ENCODE measurements around the gene WDR47.
"Not testable (repeated sequence)": the region's sequence is repeated elsewhere in the genome, so short reads cannot be mapped to it uniquely, and the experiment has no call there.

WDR47 gene

DNA sequence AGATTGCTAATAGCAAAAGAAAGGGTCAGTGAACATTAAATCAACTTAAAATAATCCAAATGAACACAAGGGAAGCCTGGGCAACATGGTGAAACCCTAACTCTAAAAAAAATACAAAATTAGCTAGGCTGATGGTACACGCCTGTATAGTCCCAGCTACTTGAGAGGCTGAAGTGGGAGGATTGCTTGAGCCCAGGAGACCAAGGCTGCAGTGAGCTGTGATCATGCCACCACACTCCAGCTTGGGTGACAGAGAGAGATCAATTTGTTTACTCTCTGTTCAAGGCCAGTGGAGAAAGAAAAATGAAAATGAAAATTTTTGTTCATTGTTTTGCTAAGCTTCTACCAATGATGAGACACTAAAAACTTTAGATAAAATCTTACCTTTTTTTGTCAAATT is 24.8 kb downstream of the WDR47 start:
- no peak for DNase-seq (ENCODE audit: low read depth)
- TF ChIP-seq, protein P1, sequence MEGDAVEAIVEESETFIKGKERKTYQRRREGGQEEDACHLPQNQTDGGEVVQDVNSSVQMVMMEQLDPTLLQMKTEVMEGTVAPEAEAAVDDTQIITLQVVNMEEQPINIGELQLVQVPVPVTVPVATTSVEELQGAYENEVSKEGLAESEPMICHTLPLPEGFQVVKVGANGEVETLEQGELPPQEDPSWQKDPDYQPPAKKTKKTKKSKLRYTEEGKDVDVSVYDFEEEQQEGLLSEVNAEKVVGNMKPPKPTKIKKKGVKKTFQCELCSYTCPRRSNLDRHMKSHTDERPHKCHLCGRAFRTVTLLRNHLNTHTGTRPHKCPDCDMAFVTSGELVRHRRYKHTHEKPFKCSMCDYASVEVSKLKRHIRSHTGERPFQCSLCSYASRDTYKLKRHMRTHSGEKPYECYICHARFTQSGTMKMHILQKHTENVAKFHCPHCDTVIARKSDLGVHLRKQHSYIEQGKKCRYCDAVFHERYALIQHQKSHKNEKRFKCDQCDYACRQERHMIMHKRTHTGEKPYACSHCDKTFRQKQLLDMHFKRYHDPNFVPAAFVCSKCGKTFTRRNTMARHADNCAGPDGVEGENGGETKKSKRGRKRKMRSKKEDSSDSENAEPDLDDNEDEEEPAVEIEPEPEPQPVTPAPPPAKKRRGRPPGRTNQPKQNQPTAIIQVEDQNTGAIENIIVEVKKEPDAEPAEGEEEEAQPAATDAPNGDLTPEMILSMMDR (IDR thresholded peaks at IDR 0.05; ENCODE audit: low read depth, low read length, missing control alignments) = no peak
- no peak overlapping the region for H3K4me3 ChIP-seq (ENCODE audit: low read depth, low read length)

DNA sequence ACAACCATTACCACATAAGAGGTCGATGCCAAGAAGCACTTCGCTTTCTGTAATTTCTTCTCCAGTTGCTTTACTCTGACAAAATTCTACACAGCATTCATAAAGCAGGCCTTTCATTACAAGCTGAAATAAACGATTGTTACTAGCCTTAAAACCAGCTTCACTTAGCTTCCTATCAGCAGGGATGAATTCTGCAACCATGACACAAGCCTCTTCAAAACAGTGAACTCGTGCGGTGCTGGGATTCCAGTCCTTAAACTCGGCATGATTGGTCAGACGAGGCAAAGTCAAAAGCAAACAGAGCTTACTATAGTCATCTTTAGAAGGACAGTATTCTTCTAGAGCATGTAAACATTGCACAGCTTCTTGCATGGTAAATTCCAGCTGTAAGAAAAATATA is 30.6 kb downstream of the WDR47 start:
- TF ChIP-seq, protein P1 (IDR thresholded peaks at IDR 0.05; ENCODE audit: low read depth, low read length, missing control alignments) = no peak
- DNase-seq (ENCODE audit: low read depth) = no peak
- H3K4me3 ChIP-seq (ENCODE audit: low read depth, low read length) = no peak overlapping the region

DNA sequence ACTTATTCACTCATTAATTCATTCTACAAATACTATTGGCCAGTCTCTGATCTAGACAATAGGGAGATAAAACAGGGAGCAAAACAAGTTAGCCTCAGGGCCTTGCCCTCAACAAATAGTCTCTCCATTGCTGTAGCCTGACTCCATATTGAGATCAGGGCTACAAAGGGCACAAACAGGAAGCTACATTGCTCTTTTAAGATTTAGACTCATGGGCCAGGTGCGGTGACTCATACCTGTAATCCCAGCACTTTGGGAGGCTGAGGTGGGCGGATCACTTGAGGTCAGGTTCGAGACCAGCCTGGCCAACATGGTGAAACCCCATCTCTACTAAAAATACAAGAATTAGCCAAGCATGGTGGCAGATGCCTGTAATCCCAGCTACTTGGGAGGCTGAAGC is 45.3 kb downstream of the WDR47 start:
- not testable (repeated sequence) for H3K4me3 ChIP-seq (ENCODE audit: low read depth, low read length)
- DNase-seq (ENCODE audit: low read depth) = peak; percentile 7

DNA sequence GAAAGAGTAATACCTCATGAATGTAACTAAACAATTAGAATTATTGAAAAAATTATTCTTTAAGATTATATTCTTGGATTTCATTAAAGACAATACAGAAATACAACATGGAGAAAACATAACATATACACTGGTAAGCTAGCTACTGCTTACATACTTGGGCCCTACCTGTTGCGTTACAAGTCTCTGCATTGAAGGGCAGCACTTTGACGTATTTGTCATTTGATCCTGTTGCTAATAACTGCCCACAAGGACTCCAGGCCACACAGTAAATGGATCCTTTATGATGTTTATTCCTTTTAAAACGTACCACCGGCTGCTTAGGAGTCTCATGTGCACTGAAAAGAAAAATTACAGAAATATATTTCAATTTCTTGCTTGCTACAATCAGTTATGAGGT is 58.8 kb downstream of the WDR47 start:
- DNase-seq (ENCODE audit: low read depth) = no peak
- TF ChIP-seq, protein P1 (IDR thresholded peaks at IDR 0.05; ENCODE audit: low read depth, low read length, missing control alignments) = no peak
- no peak overlapping the region for H3K4me3 ChIP-seq (ENCODE audit: low read depth, low read length)

DNA sequence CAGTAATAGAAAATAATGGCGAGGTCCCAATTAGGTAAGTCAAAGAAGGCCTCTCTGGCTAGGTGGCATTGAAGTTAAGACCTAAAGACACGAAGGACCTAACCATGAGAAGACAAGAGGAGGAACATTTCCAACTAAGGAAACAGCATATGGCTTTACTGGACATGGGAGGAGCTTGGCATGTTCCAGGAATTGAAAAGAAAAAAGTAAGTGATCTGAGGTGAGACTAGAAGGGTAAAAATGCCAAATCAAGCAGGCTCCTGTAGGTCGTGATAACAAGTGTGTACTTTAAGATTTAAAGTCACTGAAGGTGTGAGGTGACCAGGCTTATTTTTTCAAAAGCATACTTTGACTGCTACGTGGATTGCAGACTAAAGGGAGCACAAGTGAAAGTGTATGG is 65.2 kb downstream of the WDR47 start:
- H3K4me3 ChIP-seq (ENCODE audit: low read depth, low read length) = no peak overlapping the region
- DNase-seq (ENCODE audit: low read depth) = no peak
- TF ChIP-seq, protein P1 (IDR thresholded peaks at IDR 0.05; ENCODE audit: low read depth, low read length, missing control alignments) = no peak

DNA sequence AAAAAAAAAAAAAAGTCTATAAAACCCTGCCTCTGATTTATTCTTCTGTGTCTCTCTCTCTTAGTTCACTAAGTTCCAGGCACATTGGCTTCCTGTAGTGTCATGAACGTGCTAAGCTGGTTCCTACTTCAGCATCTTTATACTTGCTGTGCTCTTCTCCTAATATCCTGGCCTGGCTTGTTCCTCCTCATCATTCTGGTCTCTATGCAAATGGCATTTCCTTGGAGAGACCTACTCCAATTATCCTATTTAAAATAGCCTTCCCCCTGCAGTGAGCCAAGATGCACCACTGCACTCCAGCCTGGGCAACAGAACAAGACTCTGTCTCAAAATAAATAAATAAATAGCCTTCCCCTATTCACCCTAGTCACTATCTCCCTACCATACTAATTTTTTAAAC is 69.0 kb downstream of the WDR47 start:
- no peak overlapping the region for H3K4me3 ChIP-seq (ENCODE audit: low read depth, low read length)
- TF ChIP-seq, protein P1 (IDR thresholded peaks at IDR 0.05; ENCODE audit: low read depth, low read length, missing control alignments) = no peak
- DNase-seq (ENCODE audit: low read depth) = no peak

DNA sequence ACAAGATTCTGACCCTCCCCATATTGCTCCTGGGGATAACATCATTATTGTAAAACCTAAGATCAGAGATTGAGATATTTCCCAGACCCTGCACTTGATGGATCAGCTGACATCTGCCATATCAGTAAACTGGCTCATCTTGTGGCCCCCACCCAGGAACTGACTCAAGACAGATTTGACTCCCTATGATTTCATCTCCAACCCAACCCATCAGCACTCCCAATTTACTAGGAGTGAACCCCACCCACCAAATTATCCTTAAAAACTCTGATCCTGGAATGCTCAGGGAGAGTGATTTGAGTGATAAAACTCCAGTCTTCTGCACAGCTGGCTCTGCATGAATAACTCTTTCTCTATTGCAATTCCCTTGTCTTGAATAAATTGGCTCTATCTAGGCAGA is 72.6 kb downstream of the WDR47 start:
- TF ChIP-seq, protein P1 (IDR thresholded peaks at IDR 0.05; ENCODE audit: low read depth, low read length, missing control alignments) = no peak
- no peak for DNase-seq (ENCODE audit: low read depth)
- H3K4me3 ChIP-seq (ENCODE audit: low read depth, low read length) = no peak overlapping the region

Measured in GM12864 (cell line).